Neutrophil (primary cell): ENCODE data around the gene CKB.
A peak's percentile ranks its signal among the peaks of the same experiment; 100 is the strongest.

Experiments
- H3K27ac ChIP-seq: fragments of 200-600 bp; sonication (generic); 2 replicates; pipeline ENCODE4 v1.5.1; 2016; ENCODE audit warnings: mild to moderate bottlenecking, moderate library complexity
- H3K27me3 ChIP-seq: fragments of 200-600 bp; sonication (generic); 2 replicates; pipeline ENCODE4 v1.6.0; 2016; ENCODE audit warnings: mild to moderate bottlenecking
- H3K36me3 ChIP-seq: fragments of 200-600 bp; sonication (generic); 2 replicates; pipeline ENCODE4 v1.5.1; 2017
- H3K4me1 ChIP-seq, 2 experiments: fragments of 200-600 bp in 1 of 2; sonication (generic) in 1 of 2; 1 replicate in 1 of 2; 2 replicates in 1 of 2; pipeline versions ENCODE4 v1.5.1 to v1.6.1; 2013 to 2016; ENCODE audit warnings: low read depth in 1 of 2, low read length in 1 of 2, mild to moderate bottlenecking in 1 of 2, moderate library complexity in 1 of 2; ENCODE audit not compliant: control insufficient read depth in 1 of 2, insufficient read depth in 1 of 2
- H3K4me3 ChIP-seq, 2 experiments: fragments of 200-600 bp in 1 of 2; sonication (generic) in 1 of 2; 1 replicate in 1 of 2; 2 replicates in 1 of 2; pipeline ENCODE4 v1.5.1; 2013 to 2016; ENCODE audit warnings: low read depth in 1 of 2, low read length in 1 of 2, mild to moderate bottlenecking in 1 of 2, moderate library complexity in 1 of 2
- H3K9me3 ChIP-seq: fragments of 200-600 bp; sonication (generic); 2 replicates; pipeline ENCODE4 v1.5.1; 2016
- CTCF ChIP-seq: fragments of 200-600 bp; sonication (generic); IDR thresholded peaks from 2 replicates; pipeline ENCODE4 v1.5.1; 2016; ENCODE audit warnings: antibody characterized with exemption

The CKB gene

GRCh38 chr14:103503296-103503695 lies 19.3 kb downstream of the CKB start:
- TF ChIP-seq CTCF: no peak
- Histone ChIP-seq H3K4me1 (no peaks in the 10 kb centered on the region), H3K36me3 (peaks cover 97% of the 10 kb centered on the region), H3K27ac (no peak overlapping the region), H3K9me3 (no peaks in the 10 kb centered on the region), H3K27me3 (no peaks in the 10 kb centered on the region), H3K4me3 (no peak overlapping the region)

GRCh38 chr14:103502877-103503276 lies 19.8 kb downstream of the CKB start:
- Histone ChIP-seq H3K36me3 (peaks cover 97% of the 10 kb centered on the region), H3K27me3 (no peaks in the 10 kb centered on the region), H3K4me1 (no peaks in the 10 kb centered on the region), H3K4me3 (no peak overlapping the region), H3K27ac (no peak overlapping the region), H3K9me3 (no peaks in the 10 kb centered on the region)
- TF ChIP-seq CTCF: no peak

GRCh38 chr14:103501921-103502669 lies 20.5 kb downstream of the CKB start:
- Histone ChIP-seq H3K4me3 (no peak overlapping the region), H3K36me3 (peaks cover 97% of the 10 kb centered on the region), H3K27me3 (no peaks in the 10 kb centered on the region), H3K27ac (no peak overlapping the region), H3K9me3 (no peaks in the 10 kb centered on the region), H3K4me1 (no peaks in the 10 kb centered on the region)
- no peak for TF ChIP-seq CTCF

- TF ChIP-seq CTCF: no peak
- Histone ChIP-seq H3K36me3 (peaks cover 99% of the 10 kb centered on the region), H3K27ac (no peak overlapping the region), H3K9me3 (no peaks in the 10 kb centered on the region), H3K27me3 (no peaks in the 10 kb centered on the region), H3K4me3 (no peak overlapping the region), H3K4me1 (no peaks in the 10 kb centered on the region)
Observed at GRCh38 chr14:103501041-103501870, 21.4 kb downstream of the CKB start.

- Histone ChIP-seq H3K9me3 (no peaks in the 10 kb centered on the region), H3K4me3 (no peak overlapping the region), H3K27ac (no peak overlapping the region), H3K27me3 (no peaks in the 10 kb centered on the region), H3K4me1 (no peaks in the 10 kb centered on the region), H3K36me3 (peaks cover 99% of the 10 kb centered on the region)
- peak; percentile 75 for TF ChIP-seq CTCF
Observed at GRCh38 chr14:103500148-103500990, 22.3 kb downstream of the CKB start.
